ENCODE data around the gene PIGS.

GRCh38 chr17:28612531-28612930 is 41.2 kb upstream of the PIGS start:
- TF ChIP-seq, protein P1, sequence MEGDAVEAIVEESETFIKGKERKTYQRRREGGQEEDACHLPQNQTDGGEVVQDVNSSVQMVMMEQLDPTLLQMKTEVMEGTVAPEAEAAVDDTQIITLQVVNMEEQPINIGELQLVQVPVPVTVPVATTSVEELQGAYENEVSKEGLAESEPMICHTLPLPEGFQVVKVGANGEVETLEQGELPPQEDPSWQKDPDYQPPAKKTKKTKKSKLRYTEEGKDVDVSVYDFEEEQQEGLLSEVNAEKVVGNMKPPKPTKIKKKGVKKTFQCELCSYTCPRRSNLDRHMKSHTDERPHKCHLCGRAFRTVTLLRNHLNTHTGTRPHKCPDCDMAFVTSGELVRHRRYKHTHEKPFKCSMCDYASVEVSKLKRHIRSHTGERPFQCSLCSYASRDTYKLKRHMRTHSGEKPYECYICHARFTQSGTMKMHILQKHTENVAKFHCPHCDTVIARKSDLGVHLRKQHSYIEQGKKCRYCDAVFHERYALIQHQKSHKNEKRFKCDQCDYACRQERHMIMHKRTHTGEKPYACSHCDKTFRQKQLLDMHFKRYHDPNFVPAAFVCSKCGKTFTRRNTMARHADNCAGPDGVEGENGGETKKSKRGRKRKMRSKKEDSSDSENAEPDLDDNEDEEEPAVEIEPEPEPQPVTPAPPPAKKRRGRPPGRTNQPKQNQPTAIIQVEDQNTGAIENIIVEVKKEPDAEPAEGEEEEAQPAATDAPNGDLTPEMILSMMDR (conservative IDR thresholded peaks at IDR 0.05 in 1 of 2, IDR thresholded peaks at IDR 0.05 in 1 of 2; ENCODE audit: low read depth in 1 of 2, low read length in 2 of 2): no peak
- TF ChIP-seq EZH2 (IDR thresholded peaks at IDR 0.05; ENCODE audit: low read length, missing control alignments): no peak
